A549 (cell line): ENCODE data around the gene CHRNA1. TPM values are rescaled to one million over a fixed set of nuclear protein-coding genes. Genes with fewer than 3 reads are reported as not detected.

Experiments used
- ATAC-seq, 2 experiments: fragments of 200-7000 bp in 1 of 2; fragments of >200 bp in 1 of 2; cut with Nextera tagmentation in 1 of 2; cut with Tn5 transposase in 1 of 2; 3 replicates each; pipeline versions ENCODE4 v1.8.0 to v1.9.1; 2018 to 2020; ENCODE audit warnings: mild to moderate bottlenecking in 1 of 2, moderate library complexity in 1 of 2
- CTCF ChIA-PET: fragments of 300-600 bp; sonication (Branson Sonifier 250); formaldehyde crosslinking; extraction: SDS; loops from one replicate; lab custom pipeline; 2021; ENCODE audit warnings: antibody characterized with exemption, inconsistent platforms; lab: Yijun Ruan, JAX
- POLR2A ChIA-PET: fragments of 350-600 bp; formaldehyde crosslinking; extraction: SDS; loops from one replicate; lab custom pipeline; 2021; ENCODE audit warnings: antibody characterized with exemption, inconsistent platforms; lab: Yijun Ruan, JAX
- DNase-seq, 2 experiments: peaks; one replicate each; pipeline versions ENCODE4 v3.0.0 to v3.0.0-alpha.2; 2011 to 2016; ENCODE audit warnings: low read depth in 1 of 2, low spot score in 1 of 2
- FAIRE-seq: peaks from 2 replicates; lab custom pipeline; 2011; peaks lifted over from hg19 to GRCh38; lab: Jason Lieb, UNC
- H3K27ac ChIP-seq, 2 experiments: fragments of >200 bp; sonication (Bioruptor Twin); formaldehyde crosslinking; 3 replicates each; pipeline ENCODE4 v1.5.1; 2016 to 2017
- H3K4me1 ChIP-seq: fragments of >200 bp; sonication (Bioruptor Twin); formaldehyde crosslinking; 3 replicates; pipeline ENCODE4 v1.6.1; 2016
- H3K4me2 ChIP-seq: fragments of >200 bp; sonication (Bioruptor Twin); formaldehyde crosslinking; 3 replicates; pipeline ENCODE4 v1.6.1; 2016
- H3K4me3 ChIP-seq: fragments of >200 bp; sonication (Bioruptor Twin); formaldehyde crosslinking; 3 replicates; pipeline ENCODE4 v1.5.1; 2016
- H3K9me3 ChIP-seq: fragments of >200 bp; sonication (Bioruptor Twin); formaldehyde crosslinking; 3 replicates; pipeline ENCODE4 v1.6.1; 2016
- EP300 ChIP-seq, 2 experiments: fragments of >200 bp; sonication (Bioruptor Twin); formaldehyde crosslinking; IDR thresholded peaks; 2 replicates in 1 of 2; 3 replicates in 1 of 2; pipeline ENCODE4 v1.6.1; 2016 to 2017
- ESRRA ChIP-seq: fragments of 150-350 bp; IDR thresholded peaks from 2 replicates; pipeline ENCODE4 v1.6.1; 2014; ENCODE audit warnings: mild to moderate bottlenecking, low read length, borderline replicate concordance
- HEYL ChIP-seq: fragments of 250-450 bp; sonication (Bioruptor Pico); IDR thresholded peaks from 2 replicates; pipeline ENCODE4 v1.8.0; 2021; ENCODE audit warnings: mild to moderate bottlenecking, moderate library complexity
- HOXB13 ChIP-seq: fragments of 250-450 bp; sonication (Bioruptor Pico); IDR thresholded peaks from 2 replicates; pipeline ENCODE4 v1.5.0; 2020; ENCODE audit warnings: low read depth, mild to moderate bottlenecking, moderate library complexity
- JUNB ChIP-seq: fragments of >200 bp; sonication (Bioruptor Twin); formaldehyde crosslinking; IDR thresholded peaks from 2 replicates; pipeline ENCODE4 v1.6.1; 2016
- RFX5 ChIP-seq: fragments of 450-650 bp; IDR thresholded peaks from 2 replicates; pipeline ENCODE4 v1.7.1; 2014; ENCODE audit warnings: antibody characterized with exemption, mild to moderate bottlenecking, moderate library complexity
- RNF2 ChIP-seq: fragments of 200-600 bp; sonication (generic); IDR thresholded peaks from 2 replicates; pipeline ENCODE4 v1.6.1; 2016; ENCODE audit warnings: low read depth, mild to moderate bottlenecking, antibody characterized with exemption, moderate library complexity, borderline replicate concordance
- TP53 ChIP-seq: fragments of 250-450 bp; sonication (Bioruptor Pico); IDR thresholded peaks from 2 replicates; pipeline ENCODE4 v1.5.0; 2021; ENCODE audit warnings: mild to moderate bottlenecking, moderate library complexity
- ZC3H11A ChIP-seq: fragments of 450-650 bp; IDR thresholded peaks from 2 replicates; pipeline ENCODE4 v1.6.1; 2014; ENCODE audit warnings: antibody characterized with exemption, mild to moderate bottlenecking
- ZNF302 ChIP-seq: fragments of 250-450 bp; sonication (Bioruptor Pico); IDR thresholded peaks from 2 replicates; pipeline ENCODE4 v1.9.0; 2021; ENCODE audit warnings: inconsistent platforms, mild to moderate bottlenecking, moderate library complexity
- WGBS: methylation state at CpG from one replicate; pipeline ENCODE4 v1.1.6; 2017; ENCODE audit errors: missing lambda C conversion rate; 5-methylcytosine and 5-hydroxymethylcytosine counted together
- polyA plus RNA-seq, 4 experiments: library from polyadenylated mRNA; depleted of rRNA in 3 of 4; stranded (reverse); fragments of >200 nt; fragmentation: RNase III in 1 of 4; extraction: RNeasy Plus Mini Kit Qiagen cat#74134 plus additional on column Dnase treatment in 1 of 4; gene quantifications; 2 replicates in 3 of 4; 3 replicates in 1 of 4; pipeline ENCODE4 v1.2.3, GENCODE V29; 2011 to 2017
- TF ChIP-seq, protein P1 (sequence below): fragments of 250-450 bp; sonication (Bioruptor Pico); IDR thresholded peaks from 2 replicates; pipeline ENCODE4 v1.5.0; 2020; ENCODE audit warnings: low read depth, mild to moderate bottlenecking, moderate library complexity
- TF ChIP-seq, protein P2 (sequence below): fragments of 150-350 bp; IDR thresholded peaks from 2 replicates; pipeline ENCODE4 v1.6.1; 2014; ENCODE audit warnings: low read depth, mild to moderate bottlenecking, low read length
- TF ChIP-seq, protein P3 (sequence below): fragments of 200-600 bp; sonication (generic); IDR thresholded peaks from 2 replicates; pipeline ENCODE4 v1.6.1; 2016; ENCODE audit warnings: antibody characterized with exemption, mild to moderate bottlenecking, moderate library complexity
- TF ChIP-seq, protein P4 (sequence below): fragments of >200 bp; sonication (Bioruptor Twin); formaldehyde crosslinking; IDR thresholded peaks from 3 replicates; pipeline ENCODE4 v1.5.1; 2016
- TF ChIP-seq, protein P5 (sequence below): fragments of 250-450 bp; sonication (Bioruptor Pico); IDR thresholded peaks from 2 replicates; pipeline ENCODE4 v1.5.0; 2021; ENCODE audit warnings: mild to moderate bottlenecking, moderate library complexity, borderline replicate concordance
- TF ChIP-seq, protein P6 (sequence below): fragments of >200 bp; sonication (Bioruptor Twin); formaldehyde crosslinking; IDR thresholded peaks from 2 replicates; pipeline ENCODE4 v1.6.1; 2016

The CHRNA1 gene
- polyA plus RNA-seq, 2 of the 4 experiments (the other 2 are of a cell fraction): not detected

DNA sequence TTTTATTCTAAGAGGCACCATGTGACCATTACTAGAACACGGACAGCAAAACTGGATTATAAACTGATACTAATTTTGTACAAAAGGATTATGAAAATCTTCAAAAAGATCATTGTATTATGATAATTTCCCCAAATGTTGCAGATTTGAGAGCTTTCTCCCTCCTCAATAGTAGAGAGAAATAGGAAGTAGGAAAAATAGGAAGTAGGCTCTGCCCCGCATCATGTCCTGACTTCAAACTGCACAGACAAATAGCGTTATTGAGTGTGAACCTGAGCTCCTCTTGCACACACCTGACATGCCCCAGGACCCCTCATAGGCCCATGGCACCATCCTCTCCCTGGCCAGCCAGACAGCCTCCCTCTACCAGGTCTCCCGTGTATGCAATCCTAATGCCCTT is 25.4 kb downstream of the CHRNA1 start:
- Histone ChIP-seq H3K4me1 (no peaks in the 10 kb centered on the region), H3K4me2 (no peak overlapping the region), H3K9me3 (no peaks in the 10 kb centered on the region), H3K4me3 (no peak overlapping the region), H3K27ac (no peak overlapping the region)
- POLR2A ChIA-PET: no interaction called here
- DNase-seq (no peak), FAIRE-seq (no peak), ATAC-seq (no peak)
- WGBS: 54% methylated on average over 4 of the region's 4 CpGs
- TF ChIP-seq RNF2: no peak
- TF ChIP-seq, protein P1, sequence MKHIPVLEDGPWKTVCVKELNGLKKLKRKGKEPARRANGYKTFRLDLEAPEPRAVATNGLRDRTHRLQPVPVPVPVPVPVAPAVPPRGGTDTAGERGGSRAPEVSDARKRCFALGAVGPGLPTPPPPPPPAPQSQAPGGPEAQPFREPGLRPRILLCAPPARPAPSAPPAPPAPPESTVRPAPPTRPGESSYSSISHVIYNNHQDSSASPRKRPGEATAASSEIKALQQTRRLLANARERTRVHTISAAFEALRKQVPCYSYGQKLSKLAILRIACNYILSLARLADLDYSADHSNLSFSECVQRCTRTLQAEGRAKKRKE (CRISPR knock-in tag): no peak
- no peak for TF ChIP-seq TP53 (CRISPR knock-in tag)
- TF ChIP-seq, protein P2, sequence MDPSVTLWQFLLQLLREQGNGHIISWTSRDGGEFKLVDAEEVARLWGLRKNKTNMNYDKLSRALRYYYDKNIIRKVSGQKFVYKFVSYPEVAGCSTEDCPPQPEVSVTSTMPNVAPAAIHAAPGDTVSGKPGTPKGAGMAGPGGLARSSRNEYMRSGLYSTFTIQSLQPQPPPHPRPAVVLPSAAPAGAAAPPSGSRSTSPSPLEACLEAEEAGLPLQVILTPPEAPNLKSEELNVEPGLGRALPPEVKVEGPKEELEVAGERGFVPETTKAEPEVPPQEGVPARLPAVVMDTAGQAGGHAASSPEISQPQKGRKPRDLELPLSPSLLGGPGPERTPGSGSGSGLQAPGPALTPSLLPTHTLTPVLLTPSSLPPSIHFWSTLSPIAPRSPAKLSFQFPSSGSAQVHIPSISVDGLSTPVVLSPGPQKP: no peak
- TF ChIP-seq, protein P3, sequence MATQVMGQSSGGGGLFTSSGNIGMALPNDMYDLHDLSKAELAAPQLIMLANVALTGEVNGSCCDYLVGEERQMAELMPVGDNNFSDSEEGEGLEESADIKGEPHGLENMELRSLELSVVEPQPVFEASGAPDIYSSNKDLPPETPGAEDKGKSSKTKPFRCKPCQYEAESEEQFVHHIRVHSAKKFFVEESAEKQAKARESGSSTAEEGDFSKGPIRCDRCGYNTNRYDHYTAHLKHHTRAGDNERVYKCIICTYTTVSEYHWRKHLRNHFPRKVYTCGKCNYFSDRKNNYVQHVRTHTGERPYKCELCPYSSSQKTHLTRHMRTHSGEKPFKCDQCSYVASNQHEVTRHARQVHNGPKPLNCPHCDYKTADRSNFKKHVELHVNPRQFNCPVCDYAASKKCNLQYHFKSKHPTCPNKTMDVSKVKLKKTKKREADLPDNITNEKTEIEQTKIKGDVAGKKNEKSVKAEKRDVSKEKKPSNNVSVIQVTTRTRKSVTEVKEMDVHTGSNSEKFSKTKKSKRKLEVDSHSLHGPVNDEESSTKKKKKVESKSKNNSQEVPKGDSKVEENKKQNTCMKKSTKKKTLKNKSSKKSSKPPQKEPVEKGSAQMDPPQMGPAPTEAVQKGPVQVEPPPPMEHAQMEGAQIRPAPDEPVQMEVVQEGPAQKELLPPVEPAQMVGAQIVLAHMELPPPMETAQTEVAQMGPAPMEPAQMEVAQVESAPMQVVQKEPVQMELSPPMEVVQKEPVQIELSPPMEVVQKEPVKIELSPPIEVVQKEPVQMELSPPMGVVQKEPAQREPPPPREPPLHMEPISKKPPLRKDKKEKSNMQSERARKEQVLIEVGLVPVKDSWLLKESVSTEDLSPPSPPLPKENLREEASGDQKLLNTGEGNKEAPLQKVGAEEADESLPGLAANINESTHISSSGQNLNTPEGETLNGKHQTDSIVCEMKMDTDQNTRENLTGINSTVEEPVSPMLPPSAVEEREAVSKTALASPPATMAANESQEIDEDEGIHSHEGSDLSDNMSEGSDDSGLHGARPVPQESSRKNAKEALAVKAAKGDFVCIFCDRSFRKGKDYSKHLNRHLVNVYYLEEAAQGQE: no peak
- TF ChIP-seq ZNF302 (CRISPR knock-in tag): no peak
- TF ChIP-seq, protein P4, sequence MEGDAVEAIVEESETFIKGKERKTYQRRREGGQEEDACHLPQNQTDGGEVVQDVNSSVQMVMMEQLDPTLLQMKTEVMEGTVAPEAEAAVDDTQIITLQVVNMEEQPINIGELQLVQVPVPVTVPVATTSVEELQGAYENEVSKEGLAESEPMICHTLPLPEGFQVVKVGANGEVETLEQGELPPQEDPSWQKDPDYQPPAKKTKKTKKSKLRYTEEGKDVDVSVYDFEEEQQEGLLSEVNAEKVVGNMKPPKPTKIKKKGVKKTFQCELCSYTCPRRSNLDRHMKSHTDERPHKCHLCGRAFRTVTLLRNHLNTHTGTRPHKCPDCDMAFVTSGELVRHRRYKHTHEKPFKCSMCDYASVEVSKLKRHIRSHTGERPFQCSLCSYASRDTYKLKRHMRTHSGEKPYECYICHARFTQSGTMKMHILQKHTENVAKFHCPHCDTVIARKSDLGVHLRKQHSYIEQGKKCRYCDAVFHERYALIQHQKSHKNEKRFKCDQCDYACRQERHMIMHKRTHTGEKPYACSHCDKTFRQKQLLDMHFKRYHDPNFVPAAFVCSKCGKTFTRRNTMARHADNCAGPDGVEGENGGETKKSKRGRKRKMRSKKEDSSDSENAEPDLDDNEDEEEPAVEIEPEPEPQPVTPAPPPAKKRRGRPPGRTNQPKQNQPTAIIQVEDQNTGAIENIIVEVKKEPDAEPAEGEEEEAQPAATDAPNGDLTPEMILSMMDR: no peak
- TF ChIP-seq HOXB13 (CRISPR knock-in tag): no peak
- no peak for TF ChIP-seq ESRRA
- TF ChIP-seq HEYL: no peak
- TF ChIP-seq EP300 (IDR thresholded peaks at IDR 0.05): no peak
- TF ChIP-seq ZC3H11A: no peak
- TF ChIP-seq RFX5: no peak
- CTCF ChIA-PET: interaction anchor here (1.4 to 4.0 kb wide), 3 partner anchors 10 to 41 kb away, joined by 3 to 26 read pairs (median 5); no protein-coding TSS in a partner anchor

DNA sequence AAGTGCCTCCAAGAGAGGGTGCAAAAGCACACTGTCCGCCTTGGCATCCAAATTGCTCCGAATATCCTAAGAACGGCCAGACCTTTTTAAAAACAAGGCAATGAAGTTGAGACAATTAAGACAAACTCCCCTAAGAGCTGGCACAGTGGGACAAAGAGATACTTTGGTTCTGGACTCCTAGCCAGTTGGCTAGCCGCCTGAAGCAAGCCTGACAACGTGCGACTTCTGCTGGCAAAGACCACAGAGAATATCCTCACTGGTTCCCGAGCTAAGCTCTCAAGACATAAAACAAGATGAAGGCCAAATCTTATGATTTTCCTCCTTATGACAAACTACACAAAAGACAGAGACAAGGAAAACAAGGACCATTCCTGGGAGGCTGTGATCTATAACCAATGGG is 32.7 kb downstream of the CHRNA1 start:
- H3K27ac ChIP-seq: no peak overlapping the region
- H3K4me2 ChIP-seq: no peak overlapping the region
- no peaks in the 10 kb centered on the region for H3K9me3 ChIP-seq
- TF ChIP-seq, protein P5, sequence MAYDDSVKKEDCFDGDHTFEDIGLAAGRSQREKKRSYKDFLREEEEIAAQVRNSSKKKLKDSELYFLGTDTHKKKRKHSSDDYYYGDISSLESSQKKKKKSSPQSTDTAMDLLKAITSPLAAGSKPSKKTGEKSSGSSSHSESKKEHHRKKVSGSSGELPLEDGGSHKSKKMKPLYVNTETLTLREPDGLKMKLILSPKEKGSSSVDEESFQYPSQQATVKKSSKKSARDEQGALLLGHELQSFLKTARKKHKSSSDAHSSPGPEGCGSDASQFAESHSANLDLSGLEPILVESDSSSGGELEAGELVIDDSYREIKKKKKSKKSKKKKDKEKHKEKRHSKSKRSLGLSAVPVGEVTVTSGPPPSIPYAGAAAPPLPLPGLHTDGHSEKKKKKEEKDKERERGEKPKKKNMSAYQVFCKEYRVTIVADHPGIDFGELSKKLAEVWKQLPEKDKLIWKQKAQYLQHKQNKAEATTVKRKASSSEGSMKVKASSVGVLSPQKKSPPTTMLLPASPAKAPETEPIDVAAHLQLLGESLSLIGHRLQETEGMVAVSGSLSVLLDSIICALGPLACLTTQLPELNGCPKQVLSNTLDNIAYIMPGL (CRISPR knock-in tag): no peak
- TF ChIP-seq, protein P6, sequence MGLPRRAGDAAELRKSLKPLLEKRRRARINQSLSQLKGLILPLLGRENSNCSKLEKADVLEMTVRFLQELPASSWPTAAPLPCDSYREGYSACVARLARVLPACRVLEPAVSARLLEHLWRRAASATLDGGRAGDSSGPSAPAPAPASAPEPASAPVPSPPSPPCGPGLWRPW: no peak
- no peak for TF ChIP-seq JUNB
- WGBS: 91% methylated on average over 7 of the region's 7 CpGs
- CTCF ChIA-PET: interaction anchor here (1.3 to 4.8 kb wide), 7 partner anchors 18 to 253 kb away, joined by 3 to 21 read pairs (median 4); no protein-coding TSS in a partner anchor
- no peak overlapping the region for H3K4me3 ChIP-seq
- DNase-seq (no peak), ATAC-seq (no peak), FAIRE-seq (no peak)
- POLR2A ChIA-PET: no interaction called here
- no peaks in the 10 kb centered on the region for H3K4me1 ChIP-seq
